ENCODE data around the gene TMEM245.
A peak's percentile ranks its signal among the peaks of the same experiment; 100 is the strongest.
"Not testable (repeated sequence)": the region's sequence is repeated elsewhere in the genome, so short reads cannot be mapped to it uniquely, and the experiment has no call there.

TMEM245 gene

GRCh38 chr9:109064963-109065702 lies 54.6 kb downstream of the TMEM245 start:
- DNase-seq (ENCODE audit: low spot score in 2 of 2) (no peak), ATAC-seq (replicated peaks; ENCODE audit: extremely low read depth, poor library complexity, severe bottlenecking) (no peak)
- H3K27me3 Mint-ChIP-seq = no peaks in the 10 kb centered on the region
- H3K36me3 Mint-ChIP-seq (ENCODE audit: insufficient read depth) = peaks cover 29% of the 10 kb centered on the region
- H3K9me3 Mint-ChIP-seq = no peaks in the 10 kb centered on the region
- H3K27ac Mint-ChIP-seq (ENCODE audit: low read depth) = no peak overlapping the region
- H3K4me1 Mint-ChIP-seq = no peaks in the 10 kb centered on the region
- no peak overlapping the region for H3K4me3 Mint-ChIP-seq

GRCh38 chr9:109063760-109064159 lies 56.0 kb downstream of the TMEM245 start:
- ATAC-seq (replicated peaks; ENCODE audit: extremely low read depth, poor library complexity, severe bottlenecking) = no peak
- Mint-ChIP-seq H3K4me3 (no peak overlapping the region), H3K27me3 (no peaks in the 10 kb centered on the region), H3K36me3 (ENCODE audit: insufficient read depth) (peaks cover 34% of the 10 kb centered on the region), H3K27ac (ENCODE audit: low read depth) (no peak overlapping the region), H3K9me3 (no peaks in the 10 kb centered on the region), H3K4me1 (no peaks in the 10 kb centered on the region)
- no peak for DNase-seq (ENCODE audit: low spot score in 2 of 2)

- Mint-ChIP-seq H3K27me3 (no peaks in the 10 kb centered on the region), H3K36me3 (ENCODE audit: insufficient read depth) (peaks cover 33% of the 10 kb centered on the region), H3K27ac (ENCODE audit: low read depth) (no peak overlapping the region), H3K9me3 (no peaks in the 10 kb centered on the region), H3K4me3 (no peak overlapping the region), H3K4me1 (no peaks in the 10 kb centered on the region)
- ATAC-seq (replicated peaks; ENCODE audit: extremely low read depth, poor library complexity, severe bottlenecking) = no peak
- DNase-seq (ENCODE audit: low spot score in 2 of 2) = no peak
These were observed 57.2 kb downstream of the TMEM245 start for GRCh38 chr9:109062543-109062942.

GRCh38 chr9:109060191-109060590 lies 59.6 kb downstream of the TMEM245 start:
- Mint-ChIP-seq H3K4me3 (no peak overlapping the region), H3K27ac (ENCODE audit: low read depth) (no peak overlapping the region), H3K9me3 (no peaks in the 10 kb centered on the region), H3K36me3 (ENCODE audit: insufficient read depth) (peaks cover 30% of the 10 kb centered on the region), H3K4me1 (no peaks in the 10 kb centered on the region), H3K27me3 (no peaks in the 10 kb centered on the region)
- no peak for ATAC-seq (replicated peaks; ENCODE audit: extremely low read depth, poor library complexity, severe bottlenecking)
- no peak for DNase-seq (ENCODE audit: low spot score in 2 of 2)

- not testable (repeated sequence) for H3K27ac Mint-ChIP-seq (ENCODE audit: low read depth); H3K4me1 Mint-ChIP-seq; H3K9me3 Mint-ChIP-seq; DNase-seq (ENCODE audit: low spot score in 2 of 2); ATAC-seq (replicated peaks; ENCODE audit: extremely low read depth, poor library complexity, severe bottlenecking); H3K4me3 Mint-ChIP-seq; H3K27me3 Mint-ChIP-seq
- H3K36me3 Mint-ChIP-seq (ENCODE audit: insufficient read depth) = peaks cover 48% of the 10 kb centered on the region
These were observed 66.6 kb downstream of the TMEM245 start for GRCh38 chr9:109053121-109053520.

GRCh38 chr9:109052416-109052815 lies 67.3 kb downstream of the TMEM245 start:
- Mint-ChIP-seq H3K4me1 (no peaks in the 10 kb centered on the region), H3K4me3 (no peak overlapping the region), H3K27me3 (no peaks in the 10 kb centered on the region), H3K9me3 (no peaks in the 10 kb centered on the region), H3K36me3 (ENCODE audit: insufficient read depth) (peaks cover 52% of the 10 kb centered on the region), H3K27ac (ENCODE audit: low read depth) (peak overlapping the region; percentile 35)
- ATAC-seq (replicated peaks; ENCODE audit: extremely low read depth, poor library complexity, severe bottlenecking) = no peak
- DNase-seq (ENCODE audit: low spot score in 2 of 2) = no peak

GRCh38 chr9:109051733-109052132 lies 68.0 kb downstream of the TMEM245 start:
- DNase-seq (ENCODE audit: low spot score in 2 of 2) = no peak
- Mint-ChIP-seq H3K27ac (ENCODE audit: low read depth) (peak overlapping the region; percentile 35), H3K9me3 (no peaks in the 10 kb centered on the region), H3K4me3 (no peak overlapping the region), H3K4me1 (no peaks in the 10 kb centered on the region), H3K36me3 (ENCODE audit: insufficient read depth) (peaks cover 53% of the 10 kb centered on the region), H3K27me3 (no peaks in the 10 kb centered on the region)
- ATAC-seq (replicated peaks; ENCODE audit: extremely low read depth, poor library complexity, severe bottlenecking) = no peak

- no peak overlapping the region for H3K27ac Mint-ChIP-seq (ENCODE audit: low read depth)
- DNase-seq (ENCODE audit: low spot score in 2 of 2) (no peak), ATAC-seq (replicated peaks; ENCODE audit: extremely low read depth, poor library complexity, severe bottlenecking) (no peak)
- H3K36me3 Mint-ChIP-seq (ENCODE audit: insufficient read depth) = peaks cover 55% of the 10 kb centered on the region
- no peak overlapping the region for H3K4me3 Mint-ChIP-seq
- no peaks in the 10 kb centered on the region for H3K27me3 Mint-ChIP-seq
- no peaks in the 10 kb centered on the region for H3K9me3 Mint-ChIP-seq
- no peaks in the 10 kb centered on the region for H3K4me1 Mint-ChIP-seq
These were observed 69.3 kb downstream of the TMEM245 start for GRCh38 chr9:109050444-109050843.

- Mint-ChIP-seq H3K4me1 (no peaks in the 10 kb centered on the region), H3K27ac (ENCODE audit: low read depth) (peak overlapping the region; percentile 3), H3K4me3 (no peak overlapping the region), H3K27me3 (no peaks in the 10 kb centered on the region), H3K36me3 (ENCODE audit: insufficient read depth) (peaks cover 51% of the 10 kb centered on the region), H3K9me3 (no peaks in the 10 kb centered on the region)
- no peak for DNase-seq (ENCODE audit: low spot score in 2 of 2)
- no peak for ATAC-seq (replicated peaks; ENCODE audit: extremely low read depth, poor library complexity, severe bottlenecking)
These were observed 70.9 kb downstream of the TMEM245 start for GRCh38 chr9:109048822-109049221.

- peaks cover 42% of the 10 kb centered on the region for H3K36me3 Mint-ChIP-seq (ENCODE audit: insufficient read depth)
- H3K4me3 Mint-ChIP-seq = no peak overlapping the region
- no peaks in the 10 kb centered on the region for H3K27me3 Mint-ChIP-seq
- no peaks in the 10 kb centered on the region for H3K9me3 Mint-ChIP-seq
- H3K27ac Mint-ChIP-seq (ENCODE audit: low read depth) = no peak overlapping the region
- H3K4me1 Mint-ChIP-seq = no peaks in the 10 kb centered on the region
- no peak for DNase-seq (ENCODE audit: low spot score in 2 of 2)
- ATAC-seq (replicated peaks; ENCODE audit: extremely low read depth, poor library complexity, severe bottlenecking) = no peak
These were observed 72.5 kb downstream of the TMEM245 start for GRCh38 chr9:109047259-109047658.

GRCh38 chr9:109046346-109046745 lies 73.4 kb downstream of the TMEM245 start:
- Mint-ChIP-seq H3K9me3 (no peaks in the 10 kb centered on the region), H3K36me3 (ENCODE audit: insufficient read depth) (peaks cover 42% of the 10 kb centered on the region)

GRCh38 chr9:109043578-109043977 lies 76.2 kb downstream of the TMEM245 start:
- H3K4me3 Mint-ChIP-seq = no peak overlapping the region
- H3K27me3 Mint-ChIP-seq = no peaks in the 10 kb centered on the region
- no peak for ATAC-seq (replicated peaks; ENCODE audit: extremely low read depth, poor library complexity, severe bottlenecking)
- H3K4me1 Mint-ChIP-seq = peaks cover 9% of the 10 kb centered on the region
- DNase-seq (ENCODE audit: low spot score in 2 of 2) = no peak
- no peaks in the 10 kb centered on the region for H3K9me3 Mint-ChIP-seq
- H3K27ac Mint-ChIP-seq (ENCODE audit: low read depth) = no peak overlapping the region
- peaks cover 26% of the 10 kb centered on the region for H3K36me3 Mint-ChIP-seq (ENCODE audit: insufficient read depth)

More at GRCh38 chr9:109046346-109046745, 73.4 kb downstream of the TMEM245 start:
- ATAC-seq (replicated peaks; ENCODE audit: extremely low read depth, poor library complexity, severe bottlenecking) = no peak
- DNase-seq (ENCODE audit: low spot score in 2 of 2) = no peak
- no peaks in the 10 kb centered on the region for H3K27me3 Mint-ChIP-seq
- H3K27ac Mint-ChIP-seq (ENCODE audit: low read depth) = no peak overlapping the region
- no peaks in the 10 kb centered on the region for H3K4me1 Mint-ChIP-seq
- H3K4me3 Mint-ChIP-seq = no peak overlapping the region

- Mint-ChIP-seq H3K4me1 (peaks cover 9% of the 10 kb centered on the region), H3K36me3 (ENCODE audit: insufficient read depth) (peaks cover 20% of the 10 kb centered on the region), H3K27me3 (no peaks in the 10 kb centered on the region), H3K9me3 (no peaks in the 10 kb centered on the region), H3K27ac (ENCODE audit: low read depth) (no peak overlapping the region), H3K4me3 (no peak overlapping the region)
- ATAC-seq (replicated peaks; ENCODE audit: extremely low read depth, poor library complexity, severe bottlenecking) = no peak
- DNase-seq (ENCODE audit: low spot score in 2 of 2) = no peak
These were observed 79.2 kb downstream of the TMEM245 start for GRCh38 chr9:109040571-109040970.

Data from central memory CD8-positive, alpha-beta T cell (primary cell).